NOMO-1 (cell line): ENCODE data around the gene ALDOC.
A peak's percentile ranks its signal among the peaks of the same experiment; 100 is the strongest.
"Not testable (repeated sequence)": the region's sequence is repeated elsewhere in the genome, so short reads cannot be mapped to it uniquely, and the experiment has no call there.

Experiments used
- DNase-seq, 2 experiments: peaks; one replicate each; lab custom pipeline; 2025; ENCODE audit not compliant: unreplicated experiment in 2 of 2; lab: John Stamatoyannopoulos, UW

The ALDOC gene

GRCh38 chr17:28576758-28577465, at the start of gene ALDOC:
ALDOC (minus strand) TSS chr17:28576895; CDS start chr17:28575532, 1,363 bp downstream.
- DNase-seq, result peak; percentile 85 to 94

GRCh38 chr17:28624148-28624547, 47.5 kb upstream of the ALDOC start:
- no peak for DNase-seq

GRCh38 chr17:28623696-28624095, 47.0 kb upstream of the ALDOC start:
- no peak for DNase-seq

GRCh38 chr17:28622186-28622585, 45.5 kb upstream of the ALDOC start:
- DNase-seq, result no peak

GRCh38 chr17:28620010-28620409, 43.3 kb upstream of the ALDOC start:
- DNase-seq, result no peak

GRCh38 chr17:28618464-28618863, 41.8 kb upstream of the ALDOC start:
- DNase-seq, result no peak

GRCh38 chr17:28616281-28616680, 39.6 kb upstream of the ALDOC start:
- no peak for DNase-seq

- no peak for DNase-seq
Observed at GRCh38 chr17:28615260-28615940, 38.7 kb upstream of the ALDOC start.

GRCh38 chr17:28613931-28614381, 37.3 kb upstream of the ALDOC start, which contains the start of gene RSKR:
RSKR (minus strand) TSS chr17:28614185; CDS start chr17:28614161, 24 bp downstream.
- no peak for DNase-seq

GRCh38 chr17:28612936-28613872, 36.5 kb upstream of the ALDOC start:
- DNase-seq, result no peak

GRCh38 chr17:28612531-28612930, 35.8 kb upstream of the ALDOC start:
- peak in 1 of 2 experiments; percentile 1 for DNase-seq

GRCh38 chr17:28610376-28610775, 33.7 kb upstream of the ALDOC start:
- no peak for DNase-seq

- not testable (repeated sequence) for DNase-seq
Observed at GRCh38 chr17:28604031-28604430, 27.3 kb upstream of the ALDOC start.

- peak; percentile 68 to 87 for DNase-seq
Observed at GRCh38 chr17:28599311-28600184, 22.9 kb upstream of the ALDOC start.

- DNase-seq, result peak; percentile 91 to 93
Observed at GRCh38 chr17:28598799-28599310, 22.2 kb upstream of the ALDOC start, which contains the start of gene SPAG5. SPAG5 (minus strand) TSS chr17:28599025; CDS start chr17:28598946, 79 bp downstream.

- no peak for DNase-seq
Observed at GRCh38 chr17:28598389-28598788, 21.7 kb upstream of the ALDOC start.

GRCh38 chr17:28597606-28598383, 21.1 kb upstream of the ALDOC start:
- DNase-seq, result peak; percentile 11 to 42

GRCh38 chr17:28592260-28592659, 15.6 kb upstream of the ALDOC start:
- no peak for DNase-seq

GRCh38 chr17:28585851-28586250, 9.2 kb upstream of the ALDOC start:
- no peak for DNase-seq
